H9 (cell line): ENCODE results near the gene NKD1. TPM values are rescaled to one million over a fixed set of nuclear protein-coding genes. Genes with fewer than 3 reads are reported as not detected.

Experiments used
- DNase-seq: peaks from one replicate; pipeline ENCODE4 v3.0.0-alpha.2; 2017
- H2AFZ ChIP-seq: one replicate; pipeline ENCODE4 v1.6.1; 2013; ENCODE audit warnings: mild to moderate bottlenecking, low read length, control low read depth, moderate library complexity
- H2AK5ac ChIP-seq: 2 replicates; pipeline ENCODE4 v1.6.1; 2013; ENCODE audit warnings: low read length, control low read depth, mixed read lengths; ENCODE audit not compliant: insufficient read length
- H2BK120ac ChIP-seq: one replicate; pipeline ENCODE4 v1.6.1; 2013; ENCODE audit warnings: low read depth, mild to moderate bottlenecking, low read length, control low read depth, inconsistent platforms; ENCODE audit not compliant: poor library complexity, severe bottlenecking
- H2BK12ac ChIP-seq: 2 replicates; pipeline ENCODE4 v1.6.1; 2013; ENCODE audit warnings: low read length, control low read depth, mixed read lengths, low read depth; ENCODE audit not compliant: insufficient read length
- H2BK15ac ChIP-seq: 2 replicates; pipeline ENCODE4 v1.6.1; 2013; ENCODE audit warnings: low read depth, low read length, control low read depth
- H2BK20ac ChIP-seq: one replicate; pipeline ENCODE4 v1.6.1; 2013; ENCODE audit warnings: low read depth, mild to moderate bottlenecking, low read length, control low read depth, inconsistent platforms; ENCODE audit not compliant: poor library complexity, severe bottlenecking
- H2BK5ac ChIP-seq: 2 replicates; pipeline ENCODE4 v1.6.1; 2013; ENCODE audit warnings: low read length, control low read depth, mixed read lengths; ENCODE audit not compliant: insufficient read length
- H3K14ac ChIP-seq: 2 replicates; pipeline ENCODE4 v1.6.1; 2013; ENCODE audit warnings: low read length, control low read depth; ENCODE audit not compliant: insufficient read depth
- H3K18ac ChIP-seq: 2 replicates; pipeline ENCODE4 v1.6.1; 2013; ENCODE audit warnings: low read depth, mild to moderate bottlenecking, mixed read lengths, low read length, control low read depth; ENCODE audit not compliant: insufficient read length
- H3K23ac ChIP-seq: 2 replicates; pipeline ENCODE4 v1.6.1; 2013; ENCODE audit warnings: low read length, control low read depth, mixed read lengths, low read depth; ENCODE audit not compliant: insufficient read length
- H3K23me2 ChIP-seq: 2 replicates; pipeline ENCODE4 v1.6.1; 2013; ENCODE audit warnings: low read depth, mild to moderate bottlenecking, mixed read lengths, low read length, control low read depth; ENCODE audit not compliant: insufficient read length, poor library complexity, severe bottlenecking
- H3K27ac ChIP-seq: 2 replicates; pipeline ENCODE4 v1.5.1; 2013; ENCODE audit warnings: low read length, control low read depth, mixed read lengths, low read depth; ENCODE audit not compliant: insufficient read length
- H3K27me3 ChIP-seq: 2 replicates; pipeline ENCODE4 v1.6.1; 2013; ENCODE audit warnings: low read length, control low read depth, inconsistent platforms; ENCODE audit not compliant: insufficient read depth
- H3K4ac ChIP-seq: 2 replicates; pipeline ENCODE4 v1.6.1; 2013; ENCODE audit warnings: low read depth, mild to moderate bottlenecking, control low read depth, inconsistent platforms, low read length, moderate library complexity
- H3K4me1 ChIP-seq: 2 replicates; pipeline ENCODE4 v1.6.1; 2013; ENCODE audit warnings: low read length, control low read depth, inconsistent platforms; ENCODE audit not compliant: insufficient read depth
- H3K4me2 ChIP-seq: 2 replicates; pipeline ENCODE4 v1.6.1; 2013; ENCODE audit warnings: low read length, control low read depth, mixed read lengths; ENCODE audit not compliant: insufficient read length, insufficient read depth
- H3K56ac ChIP-seq: 2 replicates; pipeline ENCODE4 v1.6.1; 2013; ENCODE audit warnings: low read depth, mild to moderate bottlenecking, mixed read lengths, low read length, control low read depth; ENCODE audit not compliant: insufficient read length
- H3K79me1 ChIP-seq: 2 replicates; pipeline ENCODE4 v1.6.1; 2013; ENCODE audit warnings: low read depth, mild to moderate bottlenecking, moderate library complexity, low read length, control low read depth, inconsistent platforms; ENCODE audit not compliant: insufficient read depth, poor library complexity, severe bottlenecking
- H3K79me2 ChIP-seq: 2 replicates; pipeline ENCODE4 v1.6.1; 2013; ENCODE audit warnings: low read length, control low read depth, inconsistent platforms; ENCODE audit not compliant: insufficient read depth
- H3K9ac ChIP-seq: 2 replicates; pipeline ENCODE4 v1.6.1; 2013; ENCODE audit warnings: low read length, control low read depth, mixed read lengths; ENCODE audit not compliant: insufficient read length; ENCODE audit errors: extremely low read depth
- H3K9me3 ChIP-seq: one replicate; pipeline ENCODE4 v1.6.1; 2013; ENCODE audit warnings: low read depth, low read length, inconsistent platforms; ENCODE audit not compliant: control insufficient read depth
- H3T11ph ChIP-seq: one replicate; pipeline ENCODE4 v1.6.1; 2013; ENCODE audit warnings: mild to moderate bottlenecking, low read length, control low read depth, inconsistent platforms
- H4K20me1 ChIP-seq: one replicate; pipeline ENCODE4 v1.6.1; 2013; ENCODE audit not compliant: control insufficient read depth, insufficient read length, insufficient read depth
- H4K5ac ChIP-seq: 2 replicates; pipeline ENCODE4 v1.6.1; 2013; ENCODE audit warnings: low read depth, mild to moderate bottlenecking, mixed read lengths, low read length, control low read depth; ENCODE audit not compliant: insufficient read length
- H4K8ac ChIP-seq: replicated peaks from 2 replicates; pipeline ENCODE4 v1.6.1; 2013; ENCODE audit warnings: low read length, control low read depth, mixed read lengths, low read depth; ENCODE audit not compliant: insufficient read length
- H4K91ac ChIP-seq: 2 replicates; pipeline ENCODE4 v1.6.1; 2013; ENCODE audit warnings: low read depth, mild to moderate bottlenecking, moderate library complexity, mixed read lengths, low read length, control low read depth; ENCODE audit not compliant: insufficient read length
- H3K27ac Mint-ChIP-seq, 3 experiments: 2 replicates in 2 of 3; 3 replicates in 1 of 3; pipeline ENCODE4 v1.8.0; 2020 to 2021; ENCODE audit warnings: mixed read lengths in 3 of 3, mild to moderate bottlenecking in 1 of 3, moderate library complexity in 1 of 3
- H3K27me3 Mint-ChIP-seq: 2 replicates; pipeline ENCODE4 v1.8.0; 2021; ENCODE audit warnings: low read depth, mild to moderate bottlenecking, moderate library complexity, mixed read lengths
- H3K36me3 Mint-ChIP-seq, 3 experiments: 2 replicates in 2 of 3; 3 replicates in 1 of 3; pipeline ENCODE4 v1.8.0; 2020 to 2021; ENCODE audit warnings: low read depth in 3 of 3, mixed read lengths in 3 of 3; ENCODE audit not compliant: insufficient read depth in 1 of 3
- H3K4me1 Mint-ChIP-seq, 2 experiments: 2 replicates each; pipeline ENCODE4 v1.8.0; 2020; ENCODE audit warnings: mixed read lengths in 2 of 2
- H3K4me3 Mint-ChIP-seq, 2 experiments: 2 replicates in 1 of 2; 3 replicates in 1 of 2; pipeline ENCODE4 v1.8.0; 2020 to 2021; ENCODE audit warnings: mild to moderate bottlenecking in 2 of 2, mixed read lengths in 2 of 2, moderate library complexity in 1 of 2
- H3K9me3 Mint-ChIP-seq, 2 experiments: 2 replicates in 1 of 2; 3 replicates in 1 of 2; pipeline ENCODE4 v1.8.0; 2020; ENCODE audit warnings: mild to moderate bottlenecking in 2 of 2, mixed read lengths in 2 of 2, moderate library complexity in 1 of 2
- CTCF ChIP-seq: fragments of 200-600 bp; sonication (generic); conservative IDR thresholded peaks from 3 replicates; pipeline ENCODE4 v1.8.0; 2021; ENCODE audit warnings: antibody characterized with exemption, mild to moderate bottlenecking
- WGBS: extraction: QIAGEN DNeasy Blood & Tissue Kit; methylation state at CpG from one replicate; pipeline ENCODE4 v1.1.7; 2013; ENCODE audit warnings: missing lambda C conversion rate, low lambda C conversion rate, mixed read lengths; ENCODE audit not compliant: insufficient read length; ENCODE audit errors: extremely low coverage; 5-methylcytosine and 5-hydroxymethylcytosine counted together
- total RNA-seq: library from RNA; stranded (reverse); gene quantifications from 2 replicates; pipeline ENCODE4 v1.2.1, GENCODE V29; 2021

NKD1 gene
- total RNA-seq, 1 experiment from 2014 or later = 1.9 TPM

DNA sequence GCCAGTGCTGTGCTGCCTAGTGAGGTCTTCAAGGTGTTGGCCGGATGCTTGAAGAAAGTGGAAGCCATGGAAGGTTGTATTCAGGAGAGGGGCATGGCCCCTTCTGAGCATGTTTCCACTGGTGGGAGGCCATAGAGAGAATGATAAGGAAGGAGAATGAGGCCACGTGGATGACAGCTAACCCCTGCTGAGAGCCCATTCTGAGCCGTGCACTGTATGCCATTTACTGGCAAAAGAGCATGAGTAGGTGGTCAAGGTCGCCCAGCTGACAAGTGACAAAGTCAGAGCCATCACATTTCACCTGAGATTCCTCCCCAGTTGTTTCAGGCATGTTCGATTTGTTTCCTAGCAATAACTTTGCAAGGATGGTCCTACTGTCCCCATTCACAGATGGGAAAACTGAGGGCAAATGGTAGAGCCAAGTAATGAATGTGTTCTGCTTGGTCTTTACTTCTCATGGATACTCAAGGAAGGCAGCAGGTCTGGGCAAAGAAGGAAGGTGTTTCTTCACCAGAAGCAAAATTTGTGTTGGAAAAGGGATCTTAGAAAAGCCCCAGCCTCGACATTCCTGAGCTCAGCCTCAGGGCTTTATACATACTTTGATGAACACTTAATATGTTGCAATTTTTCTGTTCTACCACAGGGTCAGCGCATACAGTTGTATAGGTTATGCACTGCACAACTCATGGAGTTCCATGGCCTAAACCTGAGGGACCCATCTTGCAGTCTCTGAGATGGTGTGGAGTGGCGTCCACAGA is 10.5 kb upstream of the NKD1 start:
- H3K4me1 Mint-ChIP-seq = peaks cover 24 to 32% of the 10 kb centered on the region in 2 experiments
- H2AFZ ChIP-seq = no peak overlapping the region
- H3K27ac Mint-ChIP-seq = no peak overlapping the region

More for the DNA sequence above, 10.5 kb upstream of the NKD1 start:
- H3K36me3 Mint-ChIP-seq = no peaks in the 10 kb centered on the region
- WGBS = no CpG with 5 or more reads among the region's 8 CpGs
- no peak overlapping the region for H3K4me3 Mint-ChIP-seq
- no peak overlapping the region for H3K14ac ChIP-seq
- no peak overlapping the region for H3K18ac ChIP-seq
- H2BK12ac ChIP-seq = no peak overlapping the region
- H3K9me3 Mint-ChIP-seq = no peaks in the 10 kb centered on the region; a peak in 1 of 5 replicates
- no peaks in the 10 kb centered on the region for H3K9me3 ChIP-seq
- no peak overlapping the region for H4K91ac ChIP-seq
- no peaks in the 10 kb centered on the region for H3K23me2 ChIP-seq
- no peak overlapping the region for H3T11ph ChIP-seq
- no peak overlapping the region for H4K5ac ChIP-seq
- no peak overlapping the region for H2AK5ac ChIP-seq
- H3K79me1 ChIP-seq = no peaks in the 10 kb centered on the region
- H3K56ac ChIP-seq = no peak overlapping the region
- H2BK20ac ChIP-seq = no peak overlapping the region
- H3K23ac ChIP-seq = no peak overlapping the region
- H3K79me2 ChIP-seq = no peaks in the 10 kb centered on the region
- H3K27ac ChIP-seq = no peak overlapping the region
- DNase-seq = peak; percentile 10
- TF ChIP-seq CTCF = no peak
- no peak overlapping the region for H2BK120ac ChIP-seq
- no peak overlapping the region for H3K4ac ChIP-seq
- no peak overlapping the region for H3K9ac ChIP-seq
- H3K4me1 ChIP-seq = no peaks in the 10 kb centered on the region
- H2BK15ac ChIP-seq = no peak overlapping the region
- H4K20me1 ChIP-seq = no peaks in the 10 kb centered on the region
- no peak overlapping the region for H4K8ac ChIP-seq
- peaks cover 28% of the 10 kb centered on the region for H3K27me3 Mint-ChIP-seq
- H3K4me2 ChIP-seq = no peak overlapping the region
- H3K27me3 ChIP-seq = no peaks in the 10 kb centered on the region
- H2BK5ac ChIP-seq = no peak overlapping the region
